ENCODE results near the gene TLR10. TPM values are rescaled to one million over a fixed set of nuclear protein-coding genes. Genes with fewer than 3 reads are reported as not detected.

Gene TLR10, protein sequence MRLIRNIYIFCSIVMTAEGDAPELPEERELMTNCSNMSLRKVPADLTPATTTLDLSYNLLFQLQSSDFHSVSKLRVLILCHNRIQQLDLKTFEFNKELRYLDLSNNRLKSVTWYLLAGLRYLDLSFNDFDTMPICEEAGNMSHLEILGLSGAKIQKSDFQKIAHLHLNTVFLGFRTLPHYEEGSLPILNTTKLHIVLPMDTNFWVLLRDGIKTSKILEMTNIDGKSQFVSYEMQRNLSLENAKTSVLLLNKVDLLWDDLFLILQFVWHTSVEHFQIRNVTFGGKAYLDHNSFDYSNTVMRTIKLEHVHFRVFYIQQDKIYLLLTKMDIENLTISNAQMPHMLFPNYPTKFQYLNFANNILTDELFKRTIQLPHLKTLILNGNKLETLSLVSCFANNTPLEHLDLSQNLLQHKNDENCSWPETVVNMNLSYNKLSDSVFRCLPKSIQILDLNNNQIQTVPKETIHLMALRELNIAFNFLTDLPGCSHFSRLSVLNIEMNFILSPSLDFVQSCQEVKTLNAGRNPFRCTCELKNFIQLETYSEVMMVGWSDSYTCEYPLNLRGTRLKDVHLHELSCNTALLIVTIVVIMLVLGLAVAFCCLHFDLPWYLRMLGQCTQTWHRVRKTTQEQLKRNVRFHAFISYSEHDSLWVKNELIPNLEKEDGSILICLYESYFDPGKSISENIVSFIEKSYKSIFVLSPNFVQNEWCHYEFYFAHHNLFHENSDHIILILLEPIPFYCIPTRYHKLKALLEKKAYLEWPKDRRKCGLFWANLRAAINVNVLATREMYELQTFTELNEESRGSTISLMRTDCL
- total RNA-seq, result not detected

DNA sequence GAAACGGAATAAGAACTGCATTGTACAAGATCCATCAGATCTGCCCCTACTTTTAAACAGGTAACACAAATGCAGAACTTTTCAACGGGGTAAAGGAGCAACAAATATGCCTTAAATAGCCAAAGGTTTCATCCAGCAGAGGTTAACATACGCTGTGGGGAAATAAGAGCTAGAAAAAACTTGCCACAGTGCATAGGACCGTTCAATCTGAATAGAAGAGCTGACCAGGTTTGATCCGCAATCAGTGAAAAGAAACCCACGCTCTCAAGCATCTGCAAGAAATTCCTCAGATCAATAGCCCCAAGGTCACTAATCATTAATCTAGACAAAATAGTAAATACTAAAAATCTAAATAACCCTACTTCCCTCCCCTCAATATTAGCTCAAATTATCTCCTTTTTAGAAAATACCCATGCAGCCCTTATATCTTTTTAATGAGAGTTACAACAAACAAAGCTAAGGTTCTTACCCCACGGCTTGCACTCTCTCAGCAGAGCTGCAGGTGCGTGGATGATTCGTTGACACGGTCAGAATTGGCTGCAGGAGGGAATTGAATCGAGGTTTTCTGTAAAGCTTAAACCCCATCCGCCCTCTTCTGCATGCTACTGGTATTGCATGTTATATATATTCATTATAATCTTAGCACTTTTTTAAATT is at the start of gene TLR10:
Gene TLR10 (minus strand): TSS at position 539 of the 657 bp plus-strand sequence. CDS start 7,400 bp downstream, outside the sequence.
- no peak for DNase-seq
- in situ Hi-C loops (cut with MboI; ENCODE audit: low sequenced_read_pairs in 4 of 4) (no loop called here), intact Hi-C loops (cut with DNase I; ENCODE audit: low total_unique reads) (loop anchor here (2.0 kb wide), 2 partner anchors 24 to 720 kb away; no protein-coding TSS in a partner anchor)
- Histone ChIP-seq H3K36me3 (no peaks in the 10 kb centered on the region), H3K4me1 (no peaks in the 10 kb centered on the region), H3K9me3 (no peaks in the 10 kb centered on the region), H3K4me3 (no peak within 1 kb of the TSS), H3K27ac (no peak within 1 kb of the TSS), H3K27me3 (no peaks in the 10 kb centered on the region)
- TF ChIP-seq, protein P1, sequence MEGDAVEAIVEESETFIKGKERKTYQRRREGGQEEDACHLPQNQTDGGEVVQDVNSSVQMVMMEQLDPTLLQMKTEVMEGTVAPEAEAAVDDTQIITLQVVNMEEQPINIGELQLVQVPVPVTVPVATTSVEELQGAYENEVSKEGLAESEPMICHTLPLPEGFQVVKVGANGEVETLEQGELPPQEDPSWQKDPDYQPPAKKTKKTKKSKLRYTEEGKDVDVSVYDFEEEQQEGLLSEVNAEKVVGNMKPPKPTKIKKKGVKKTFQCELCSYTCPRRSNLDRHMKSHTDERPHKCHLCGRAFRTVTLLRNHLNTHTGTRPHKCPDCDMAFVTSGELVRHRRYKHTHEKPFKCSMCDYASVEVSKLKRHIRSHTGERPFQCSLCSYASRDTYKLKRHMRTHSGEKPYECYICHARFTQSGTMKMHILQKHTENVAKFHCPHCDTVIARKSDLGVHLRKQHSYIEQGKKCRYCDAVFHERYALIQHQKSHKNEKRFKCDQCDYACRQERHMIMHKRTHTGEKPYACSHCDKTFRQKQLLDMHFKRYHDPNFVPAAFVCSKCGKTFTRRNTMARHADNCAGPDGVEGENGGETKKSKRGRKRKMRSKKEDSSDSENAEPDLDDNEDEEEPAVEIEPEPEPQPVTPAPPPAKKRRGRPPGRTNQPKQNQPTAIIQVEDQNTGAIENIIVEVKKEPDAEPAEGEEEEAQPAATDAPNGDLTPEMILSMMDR (IDR thresholded peaks at IDR 0.05 in 4 of 5, conservative IDR thresholded peaks at IDR 0.05 in 1 of 5), result peak; percentile 31 to 66 (median 56)
- TF ChIP-seq POLR2A (IDR thresholded peaks at IDR 0.05), result no peak
- ATAC-seq, result peak; percentile 56 to 60

DNA sequence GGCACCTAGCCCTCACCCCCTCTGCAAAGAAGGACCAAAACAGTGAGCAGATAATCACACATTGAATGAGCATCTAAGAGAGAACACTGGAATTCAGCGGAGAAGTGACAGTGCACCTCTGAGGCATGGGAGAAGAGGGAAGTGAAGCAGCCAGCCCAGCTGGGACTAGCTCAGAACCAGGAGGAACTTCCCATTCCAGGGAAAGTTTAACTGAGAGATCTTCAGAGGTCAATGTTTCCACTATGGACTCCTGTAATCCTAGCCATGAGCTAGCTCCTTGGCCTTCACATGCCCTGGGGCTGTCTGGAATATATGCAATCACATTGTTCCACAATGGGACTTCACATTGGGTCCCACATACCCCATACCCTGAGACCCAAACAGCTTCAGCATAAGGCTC is 49.4 kb upstream of the TLR10 start:
- Histone ChIP-seq H3K9me3 (no peaks in the 10 kb centered on the region), H3K4me1 (no peaks in the 10 kb centered on the region), H3K27me3 (no peaks in the 10 kb centered on the region), H3K4me3 (no peak overlapping the region), H3K36me3 (no peaks in the 10 kb centered on the region), H3K27ac (no peak overlapping the region)
- in situ Hi-C loops (cut with MboI; ENCODE audit: low sequenced_read_pairs in 4 of 4) (no loop called here), intact Hi-C loops (cut with DNase I; ENCODE audit: low total_unique reads) (no loop called here)
- ATAC-seq (no peak), DNase-seq (no peak)
- TF ChIP-seq POLR2A (IDR thresholded peaks at IDR 0.05), result no peak
- TF ChIP-seq, protein P1 (IDR thresholded peaks at IDR 0.05 in 4 of 5, conservative IDR thresholded peaks at IDR 0.05 in 1 of 5), result no peak

DNA sequence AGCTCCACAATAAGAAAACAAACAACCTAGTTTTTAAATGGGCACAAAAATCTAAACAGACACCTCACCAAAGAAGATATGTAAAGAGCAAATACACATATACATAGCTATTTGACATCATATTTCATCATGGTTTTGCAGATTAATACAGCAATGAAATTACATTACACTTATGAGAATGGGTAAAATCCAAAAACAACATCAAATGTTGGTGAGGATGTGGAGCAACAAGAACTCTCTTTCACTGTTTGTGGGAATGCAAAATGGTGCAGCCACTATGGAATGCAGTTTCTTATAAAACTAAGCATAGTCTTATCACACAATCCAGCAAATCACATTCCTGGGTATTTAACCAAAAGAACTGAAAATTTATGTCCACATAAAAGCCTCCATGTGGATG is 48.9 kb upstream of the TLR10 start:
- Histone ChIP-seq H3K9me3 (no peaks in the 10 kb centered on the region), H3K4me1 (no peaks in the 10 kb centered on the region), H3K27ac (no peak overlapping the region), H3K27me3 (no peaks in the 10 kb centered on the region), H3K36me3 (no peaks in the 10 kb centered on the region), H3K4me3 (no peak overlapping the region)
- intact Hi-C loops (cut with DNase I; ENCODE audit: low total_unique reads) (no loop called here), in situ Hi-C loops (cut with MboI; ENCODE audit: low sequenced_read_pairs in 4 of 4) (no loop called here)
- no peak for ATAC-seq
- TF ChIP-seq, protein P1 (IDR thresholded peaks at IDR 0.05 in 4 of 5, conservative IDR thresholded peaks at IDR 0.05 in 1 of 5), result no peak
- no peak for TF ChIP-seq POLR2A (IDR thresholded peaks at IDR 0.05)
- no peak for DNase-seq

DNA sequence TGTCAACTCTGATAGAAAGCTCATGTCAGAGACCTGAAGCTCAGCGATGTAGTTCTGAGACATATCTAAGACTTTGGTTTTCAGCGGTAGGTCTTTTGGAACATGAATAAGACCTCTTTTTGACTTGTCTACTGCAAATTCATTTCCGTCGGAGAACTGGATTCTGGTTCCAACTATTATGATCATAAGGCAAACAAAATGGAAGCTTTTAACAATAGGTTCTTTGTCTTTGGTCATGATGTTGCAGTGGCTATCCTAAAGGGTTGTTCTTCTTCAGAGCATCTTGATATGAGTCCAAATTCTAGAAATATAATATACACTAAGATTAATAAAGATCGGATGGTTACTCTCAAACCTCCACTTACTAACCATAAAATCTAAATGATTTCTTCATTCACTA is 46.4 kb upstream of the TLR10 start:
- no peak for DNase-seq

More for the DNA sequence above, 46.4 kb upstream of the TLR10 start:
- no peak for ATAC-seq
- Histone ChIP-seq H3K27ac (no peak overlapping the region), H3K9me3 (no peaks in the 10 kb centered on the region), H3K27me3 (no peaks in the 10 kb centered on the region), H3K36me3 (no peaks in the 10 kb centered on the region), H3K4me3 (no peak overlapping the region), H3K4me1 (no peaks in the 10 kb centered on the region)
- intact Hi-C loops (cut with DNase I; ENCODE audit: low total_unique reads), result no loop called here
- in situ Hi-C loops (cut with MboI; ENCODE audit: low sequenced_read_pairs in 4 of 4), result no loop called here
- no peak for TF ChIP-seq POLR2A (IDR thresholded peaks at IDR 0.05)
- TF ChIP-seq, protein P1 (IDR thresholded peaks at IDR 0.05 in 4 of 5, conservative IDR thresholded peaks at IDR 0.05 in 1 of 5), result no peak
